Epithelial cell of proximal tubule (primary cell): ENCODE measurements around the gene PLXNA4. TPM values are rescaled to one million over a fixed set of nuclear protein-coding genes. Genes with fewer than 3 reads are reported as not detected.

Experiments used
- DNase-seq: peaks from one replicate; pipeline ENCODE4 v3.0.0-alpha.2; 2011; ENCODE audit warnings: low read depth
- H3K4me3 ChIP-seq: 2 replicates; pipeline ENCODE4 v1.5.1; 2011; ENCODE audit warnings: low read depth, mild to moderate bottlenecking, low read length
- CTCF ChIP-seq: conservative IDR thresholded peaks from 2 replicates; pipeline ENCODE4 v1.5.1; 2012; ENCODE audit warnings: low read depth, mild to moderate bottlenecking, low read length
- total RNA-seq: library from RNA; depleted of rRNA; stranded (reverse); fragments of >200 nt; gene quantifications from 2 replicates; pipeline ENCODE4 v1.2.3, GENCODE V29; 2015

PLXNA4 gene
- total RNA-seq, 1 donor from 2014 or later = not detected

- DNase-seq = no peak
- TF ChIP-seq CTCF = no peak
- no peak overlapping the region for H3K4me3 ChIP-seq
Observed at GRCh38 chr7:132472463-132473120, 103.7 kb downstream of the PLXNA4 start.

- no peak overlapping the region for H3K4me3 ChIP-seq
- no peak for TF ChIP-seq CTCF
- DNase-seq = no peak
Observed at GRCh38 chr7:132471515-132471914, 104.8 kb downstream of the PLXNA4 start.

- H3K4me3 ChIP-seq = no peak overlapping the region
- no peak for DNase-seq
- TF ChIP-seq CTCF = no peak
Observed at GRCh38 chr7:132469681-132470080, 106.6 kb downstream of the PLXNA4 start.

GRCh38 chr7:132469264-132469663, 107.0 kb downstream of the PLXNA4 start:
- TF ChIP-seq CTCF = no peak
- no peak for DNase-seq
- no peak overlapping the region for H3K4me3 ChIP-seq

GRCh38 chr7:132466367-132466766, 109.9 kb downstream of the PLXNA4 start:
- no peak for TF ChIP-seq CTCF
- no peak overlapping the region for H3K4me3 ChIP-seq
- no peak for DNase-seq

GRCh38 chr7:132465516-132465915, 110.8 kb downstream of the PLXNA4 start:
- DNase-seq = no peak
- no peak overlapping the region for H3K4me3 ChIP-seq
- TF ChIP-seq CTCF = no peak

- no peak for DNase-seq
- TF ChIP-seq CTCF = no peak
- no peak overlapping the region for H3K4me3 ChIP-seq
Observed at GRCh38 chr7:132464740-132465139, 111.5 kb downstream of the PLXNA4 start.
